H9 (cell line): ENCODE data around the gene PDLIM7. TPM values are rescaled to one million over a fixed set of nuclear protein-coding genes. Genes with fewer than 3 reads are reported as not detected.
A peak's percentile ranks its signal among the peaks of the same experiment; 100 is the strongest.

Experiments used
- DNase-seq: peaks from one replicate; pipeline ENCODE4 v3.0.0-alpha.2; 2017
- H2AFZ ChIP-seq: one replicate; pipeline ENCODE4 v1.6.1; 2013; ENCODE audit warnings: mild to moderate bottlenecking, low read length, control low read depth, moderate library complexity
- H2AK5ac ChIP-seq: 2 replicates; pipeline ENCODE4 v1.6.1; 2013; ENCODE audit warnings: low read length, control low read depth, mixed read lengths; ENCODE audit not compliant: insufficient read length
- H2BK120ac ChIP-seq: one replicate; pipeline ENCODE4 v1.6.1; 2013; ENCODE audit warnings: low read depth, mild to moderate bottlenecking, low read length, control low read depth, inconsistent platforms; ENCODE audit not compliant: poor library complexity, severe bottlenecking
- H2BK12ac ChIP-seq: 2 replicates; pipeline ENCODE4 v1.6.1; 2013; ENCODE audit warnings: low read length, control low read depth, mixed read lengths, low read depth; ENCODE audit not compliant: insufficient read length
- H2BK15ac ChIP-seq: 2 replicates; pipeline ENCODE4 v1.6.1; 2013; ENCODE audit warnings: low read depth, low read length, control low read depth
- H2BK20ac ChIP-seq: one replicate; pipeline ENCODE4 v1.6.1; 2013; ENCODE audit warnings: low read depth, mild to moderate bottlenecking, low read length, control low read depth, inconsistent platforms; ENCODE audit not compliant: poor library complexity, severe bottlenecking
- H2BK5ac ChIP-seq: 2 replicates; pipeline ENCODE4 v1.6.1; 2013; ENCODE audit warnings: low read length, control low read depth, mixed read lengths; ENCODE audit not compliant: insufficient read length
- H3K14ac ChIP-seq: 2 replicates; pipeline ENCODE4 v1.6.1; 2013; ENCODE audit warnings: low read length, control low read depth; ENCODE audit not compliant: insufficient read depth
- H3K18ac ChIP-seq: 2 replicates; pipeline ENCODE4 v1.6.1; 2013; ENCODE audit warnings: low read depth, mild to moderate bottlenecking, mixed read lengths, low read length, control low read depth; ENCODE audit not compliant: insufficient read length
- H3K23ac ChIP-seq: 2 replicates; pipeline ENCODE4 v1.6.1; 2013; ENCODE audit warnings: low read length, control low read depth, mixed read lengths, low read depth; ENCODE audit not compliant: insufficient read length
- H3K23me2 ChIP-seq: 2 replicates; pipeline ENCODE4 v1.6.1; 2013; ENCODE audit warnings: low read depth, mild to moderate bottlenecking, mixed read lengths, low read length, control low read depth; ENCODE audit not compliant: insufficient read length, poor library complexity, severe bottlenecking
- H3K27ac ChIP-seq: 2 replicates; pipeline ENCODE4 v1.5.1; 2013; ENCODE audit warnings: low read length, control low read depth, mixed read lengths, low read depth; ENCODE audit not compliant: insufficient read length
- H3K27me3 ChIP-seq: 2 replicates; pipeline ENCODE4 v1.6.1; 2013; ENCODE audit warnings: low read length, control low read depth, inconsistent platforms; ENCODE audit not compliant: insufficient read depth
- H3K4ac ChIP-seq: 2 replicates; pipeline ENCODE4 v1.6.1; 2013; ENCODE audit warnings: low read depth, mild to moderate bottlenecking, control low read depth, inconsistent platforms, low read length, moderate library complexity
- H3K4me1 ChIP-seq: 2 replicates; pipeline ENCODE4 v1.6.1; 2013; ENCODE audit warnings: low read length, control low read depth, inconsistent platforms; ENCODE audit not compliant: insufficient read depth
- H3K4me2 ChIP-seq: 2 replicates; pipeline ENCODE4 v1.6.1; 2013; ENCODE audit warnings: low read length, control low read depth, mixed read lengths; ENCODE audit not compliant: insufficient read length, insufficient read depth
- H3K56ac ChIP-seq: 2 replicates; pipeline ENCODE4 v1.6.1; 2013; ENCODE audit warnings: low read depth, mild to moderate bottlenecking, mixed read lengths, low read length, control low read depth; ENCODE audit not compliant: insufficient read length
- H3K79me1 ChIP-seq: 2 replicates; pipeline ENCODE4 v1.6.1; 2013; ENCODE audit warnings: low read depth, mild to moderate bottlenecking, moderate library complexity, low read length, control low read depth, inconsistent platforms; ENCODE audit not compliant: insufficient read depth, poor library complexity, severe bottlenecking
- H3K79me2 ChIP-seq: 2 replicates; pipeline ENCODE4 v1.6.1; 2013; ENCODE audit warnings: low read length, control low read depth, inconsistent platforms; ENCODE audit not compliant: insufficient read depth
- H3K9ac ChIP-seq: 2 replicates; pipeline ENCODE4 v1.6.1; 2013; ENCODE audit warnings: low read length, control low read depth, mixed read lengths; ENCODE audit not compliant: insufficient read length; ENCODE audit errors: extremely low read depth
- H3K9me3 ChIP-seq: one replicate; pipeline ENCODE4 v1.6.1; 2013; ENCODE audit warnings: low read depth, low read length, inconsistent platforms; ENCODE audit not compliant: control insufficient read depth
- H3T11ph ChIP-seq: one replicate; pipeline ENCODE4 v1.6.1; 2013; ENCODE audit warnings: mild to moderate bottlenecking, low read length, control low read depth, inconsistent platforms
- H4K20me1 ChIP-seq: one replicate; pipeline ENCODE4 v1.6.1; 2013; ENCODE audit not compliant: control insufficient read depth, insufficient read length, insufficient read depth
- H4K5ac ChIP-seq: 2 replicates; pipeline ENCODE4 v1.6.1; 2013; ENCODE audit warnings: low read depth, mild to moderate bottlenecking, mixed read lengths, low read length, control low read depth; ENCODE audit not compliant: insufficient read length
- H4K8ac ChIP-seq: replicated peaks from 2 replicates; pipeline ENCODE4 v1.6.1; 2013; ENCODE audit warnings: low read length, control low read depth, mixed read lengths, low read depth; ENCODE audit not compliant: insufficient read length
- H4K91ac ChIP-seq: 2 replicates; pipeline ENCODE4 v1.6.1; 2013; ENCODE audit warnings: low read depth, mild to moderate bottlenecking, moderate library complexity, mixed read lengths, low read length, control low read depth; ENCODE audit not compliant: insufficient read length
- H3K27ac Mint-ChIP-seq, 3 experiments: 2 replicates in 2 of 3; 3 replicates in 1 of 3; pipeline ENCODE4 v1.8.0; 2020 to 2021; ENCODE audit warnings: mixed read lengths in 3 of 3, mild to moderate bottlenecking in 1 of 3, moderate library complexity in 1 of 3
- H3K27me3 Mint-ChIP-seq: 2 replicates; pipeline ENCODE4 v1.8.0; 2021; ENCODE audit warnings: low read depth, mild to moderate bottlenecking, moderate library complexity, mixed read lengths
- H3K36me3 Mint-ChIP-seq, 3 experiments: 2 replicates in 2 of 3; 3 replicates in 1 of 3; pipeline ENCODE4 v1.8.0; 2020 to 2021; ENCODE audit warnings: low read depth in 3 of 3, mixed read lengths in 3 of 3; ENCODE audit not compliant: insufficient read depth in 1 of 3
- H3K4me1 Mint-ChIP-seq, 2 experiments: 2 replicates each; pipeline ENCODE4 v1.8.0; 2020; ENCODE audit warnings: mixed read lengths in 2 of 2
- H3K4me3 Mint-ChIP-seq, 2 experiments: 2 replicates in 1 of 2; 3 replicates in 1 of 2; pipeline ENCODE4 v1.8.0; 2020 to 2021; ENCODE audit warnings: mild to moderate bottlenecking in 2 of 2, mixed read lengths in 2 of 2, moderate library complexity in 1 of 2
- H3K9me3 Mint-ChIP-seq, 2 experiments: 2 replicates in 1 of 2; 3 replicates in 1 of 2; pipeline ENCODE4 v1.8.0; 2020; ENCODE audit warnings: mild to moderate bottlenecking in 2 of 2, mixed read lengths in 2 of 2, moderate library complexity in 1 of 2
- WGBS: extraction: QIAGEN DNeasy Blood & Tissue Kit; methylation state at CpG from one replicate; pipeline ENCODE4 v1.1.7; 2013; ENCODE audit warnings: missing lambda C conversion rate, low lambda C conversion rate, mixed read lengths; ENCODE audit not compliant: insufficient read length; ENCODE audit errors: extremely low coverage; 5-methylcytosine and 5-hydroxymethylcytosine counted together
- total RNA-seq: library from RNA; stranded (reverse); gene quantifications from 2 replicates; pipeline ENCODE4 v1.2.1, GENCODE V29; 2021
- TF ChIP-seq, protein P1 (sequence below): fragments of 200-600 bp; sonication (generic); conservative IDR thresholded peaks from 3 replicates; pipeline ENCODE4 v1.8.0; 2021; ENCODE audit warnings: antibody characterized with exemption, mild to moderate bottlenecking

The PDLIM7 gene
- total RNA-seq, 1 experiment from 2014 or later, result 137 TPM

DNA sequence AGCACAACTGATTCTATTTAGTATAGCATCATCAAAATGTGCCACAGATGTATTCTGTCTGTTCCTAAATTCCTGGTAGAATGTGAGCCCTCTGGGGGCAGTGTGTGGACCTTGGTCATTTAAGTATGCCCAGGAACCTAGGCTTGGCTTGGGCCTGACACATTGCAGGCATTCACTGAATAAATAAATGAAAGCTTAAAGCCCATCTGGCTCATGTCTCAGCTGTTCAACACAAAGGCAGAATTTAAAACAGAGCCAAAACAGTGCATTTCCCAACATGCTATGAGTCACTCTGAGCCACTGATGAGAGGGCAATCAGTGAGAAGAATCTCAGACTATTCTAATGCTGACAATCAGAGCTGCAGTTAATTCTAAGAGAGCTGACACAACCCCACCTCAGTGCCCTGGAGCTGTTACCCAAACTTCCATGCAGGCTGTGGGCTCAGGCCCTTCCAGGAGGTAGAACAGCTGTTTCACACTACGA, 48.9 kb upstream of the PDLIM7 start:
- Histone ChIP-seq H2BK120ac (no peak overlapping the region), H3K9me3 (no peaks in the 10 kb centered on the region), H3K56ac (no peak overlapping the region), H3K4ac (no peak overlapping the region), H3K27me3 (no peaks in the 10 kb centered on the region), H2BK5ac (no peak overlapping the region), H4K8ac (no peak overlapping the region), H2AK5ac (no peak overlapping the region), H2BK15ac (no peak overlapping the region), H3K9ac (no peak overlapping the region), H3K79me2 (peaks cover 4% of the 10 kb centered on the region; the same call in 1 of the 2 replicates), H3K18ac (no peak overlapping the region), H2AFZ (no peak overlapping the region), H3K27ac (no peak overlapping the region), H3K4me2 (no peak overlapping the region), H4K91ac (no peak overlapping the region), H4K20me1 (no peaks in the 10 kb centered on the region), H3T11ph (no peak overlapping the region), H3K23ac (no peak overlapping the region), H2BK20ac (no peak overlapping the region), H2BK12ac (no peak overlapping the region), H3K4me1 (no peaks in the 10 kb centered on the region), H4K5ac (no peak overlapping the region), H3K79me1 (peaks cover 3% of the 10 kb centered on the region), H3K23me2 (no peaks in the 10 kb centered on the region), H3K14ac (no peak overlapping the region)
- Mint-ChIP-seq H3K9me3 (no peaks in the 10 kb centered on the region), H3K27ac (peak overlapping the region in 2 of 3 experiments; percentile 25 to 94; a peak in 2 of 7 replicates), H3K27me3 (no peaks in the 10 kb centered on the region), H3K4me3 (no peak overlapping the region), H3K36me3 (peaks cover 8 to 28% (median 23%) of the 10 kb centered on the region in 3 experiments; a peak in 5 of 7 replicates), H3K4me1 (peaks cover 3 to 7% of the 10 kb centered on the region in 2 experiments; a peak in 3 of 4 replicates)
- TF ChIP-seq, protein P1, sequence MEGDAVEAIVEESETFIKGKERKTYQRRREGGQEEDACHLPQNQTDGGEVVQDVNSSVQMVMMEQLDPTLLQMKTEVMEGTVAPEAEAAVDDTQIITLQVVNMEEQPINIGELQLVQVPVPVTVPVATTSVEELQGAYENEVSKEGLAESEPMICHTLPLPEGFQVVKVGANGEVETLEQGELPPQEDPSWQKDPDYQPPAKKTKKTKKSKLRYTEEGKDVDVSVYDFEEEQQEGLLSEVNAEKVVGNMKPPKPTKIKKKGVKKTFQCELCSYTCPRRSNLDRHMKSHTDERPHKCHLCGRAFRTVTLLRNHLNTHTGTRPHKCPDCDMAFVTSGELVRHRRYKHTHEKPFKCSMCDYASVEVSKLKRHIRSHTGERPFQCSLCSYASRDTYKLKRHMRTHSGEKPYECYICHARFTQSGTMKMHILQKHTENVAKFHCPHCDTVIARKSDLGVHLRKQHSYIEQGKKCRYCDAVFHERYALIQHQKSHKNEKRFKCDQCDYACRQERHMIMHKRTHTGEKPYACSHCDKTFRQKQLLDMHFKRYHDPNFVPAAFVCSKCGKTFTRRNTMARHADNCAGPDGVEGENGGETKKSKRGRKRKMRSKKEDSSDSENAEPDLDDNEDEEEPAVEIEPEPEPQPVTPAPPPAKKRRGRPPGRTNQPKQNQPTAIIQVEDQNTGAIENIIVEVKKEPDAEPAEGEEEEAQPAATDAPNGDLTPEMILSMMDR, result no peak
- no CpG with 5 or more reads among the region's 1 CpG for WGBS
- DNase-seq, result no peak
